Measurements from ENCODE around the gene PCYT2. TPM values are rescaled to one million over a fixed set of nuclear protein-coding genes. Genes with fewer than 3 reads are reported as not detected.

The PCYT2 gene
- total RNA-seq, 4 donors from 2014 or later, result 18.4 to 45.8 (median 34.4) TPM

DNA sequence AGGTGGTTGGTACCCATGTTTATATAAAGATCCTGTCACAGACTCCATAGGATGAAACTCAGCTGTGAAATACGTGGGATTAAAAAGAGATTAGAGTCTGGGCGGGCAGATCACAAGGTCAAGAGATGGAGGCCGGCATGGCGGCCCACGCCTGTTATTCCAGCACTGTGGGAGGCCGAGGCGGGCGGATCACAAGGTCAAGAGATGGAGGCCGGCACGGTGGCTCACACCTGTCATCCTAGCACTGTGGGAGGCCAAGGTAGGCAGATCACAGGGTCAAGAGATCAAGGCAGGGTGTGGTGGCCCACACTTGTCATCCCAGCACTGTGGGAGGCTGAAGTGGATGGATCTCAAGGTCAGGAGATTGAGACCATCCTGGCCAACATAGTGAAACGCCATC lies 15.8 kb downstream of the PCYT2 start:
- H3K4me3 ChIP-seq, result no peak overlapping the region
- 63 to 85% methylated on average over 4 to 11 of the region's 11 CpGs for WGBS, 2 donors (ENCODE audit: low coverage in 1 of 2)
- no peak overlapping the region for H3K27ac ChIP-seq
- ATAC-seq, result no peak
- H3K4me1 ChIP-seq, result peaks cover under 1 to 24% (median 7%) of the 10 kb centered on the region in 3 donors
- no peaks in the 10 kb centered on the region for H3K9me3 ChIP-seq
- H3K36me3 ChIP-seq, result peaks cover 0 to 68% of the 10 kb centered on the region in 2 donors
- no peaks in the 10 kb centered on the region for H3K27me3 ChIP-seq
- TF ChIP-seq, protein P1, sequence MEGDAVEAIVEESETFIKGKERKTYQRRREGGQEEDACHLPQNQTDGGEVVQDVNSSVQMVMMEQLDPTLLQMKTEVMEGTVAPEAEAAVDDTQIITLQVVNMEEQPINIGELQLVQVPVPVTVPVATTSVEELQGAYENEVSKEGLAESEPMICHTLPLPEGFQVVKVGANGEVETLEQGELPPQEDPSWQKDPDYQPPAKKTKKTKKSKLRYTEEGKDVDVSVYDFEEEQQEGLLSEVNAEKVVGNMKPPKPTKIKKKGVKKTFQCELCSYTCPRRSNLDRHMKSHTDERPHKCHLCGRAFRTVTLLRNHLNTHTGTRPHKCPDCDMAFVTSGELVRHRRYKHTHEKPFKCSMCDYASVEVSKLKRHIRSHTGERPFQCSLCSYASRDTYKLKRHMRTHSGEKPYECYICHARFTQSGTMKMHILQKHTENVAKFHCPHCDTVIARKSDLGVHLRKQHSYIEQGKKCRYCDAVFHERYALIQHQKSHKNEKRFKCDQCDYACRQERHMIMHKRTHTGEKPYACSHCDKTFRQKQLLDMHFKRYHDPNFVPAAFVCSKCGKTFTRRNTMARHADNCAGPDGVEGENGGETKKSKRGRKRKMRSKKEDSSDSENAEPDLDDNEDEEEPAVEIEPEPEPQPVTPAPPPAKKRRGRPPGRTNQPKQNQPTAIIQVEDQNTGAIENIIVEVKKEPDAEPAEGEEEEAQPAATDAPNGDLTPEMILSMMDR (IDR thresholded peaks at IDR 0.05), result no peak
- no peak for TF ChIP-seq EP300 (IDR thresholded peaks at IDR 0.05)
- TF ChIP-seq POLR2A (IDR thresholded peaks at IDR 0.05), result no peak
- no peak for TF ChIP-seq POLR2AphosphoS5 (IDR thresholded peaks at IDR 0.05)

DNA sequence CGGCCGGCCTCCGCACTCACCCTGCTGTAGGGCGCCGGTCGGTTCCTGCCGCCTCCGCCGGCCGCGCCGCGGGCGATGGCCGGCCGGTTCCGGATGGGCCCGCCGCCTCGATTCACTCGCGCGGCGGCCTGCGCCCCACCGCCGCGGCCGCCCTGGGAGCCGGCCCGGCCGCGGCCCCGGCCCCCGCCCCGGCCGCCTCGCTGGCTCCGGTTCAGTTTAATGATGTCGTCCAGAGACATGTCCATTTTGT lies 20.0 kb downstream of the PCYT2 start:
- ATAC-seq, result no peak
- Histone ChIP-seq H3K27ac (peak overlapping the region; percentile 44 to 96 (median 95)), H3K9me3 (no peaks in the 10 kb centered on the region), H3K27me3 (no peaks in the 10 kb centered on the region), H3K4me1 (peaks cover 2 to 41% (median 16%) of the 10 kb centered on the region in 3 donors), H3K36me3 (peaks cover 0 to 66% of the 10 kb centered on the region in 2 donors), H3K4me3 (peak overlapping the region; percentile 94 to 99)
- no peak for TF ChIP-seq POLR2AphosphoS5 (IDR thresholded peaks at IDR 0.05)
- TF ChIP-seq, protein P1 (IDR thresholded peaks at IDR 0.05), result no peak
- TF ChIP-seq EP300 (IDR thresholded peaks at IDR 0.05), result no peak
- no CpG with 5 or more reads among the region's 40 CpGs for WGBS, 2 donors (ENCODE audit: low coverage in 1 of 2)

- WGBS, 2 donors (ENCODE audit: low coverage in 1 of 2), result 0 to 25% methylated on average over 4 to 6 of the region's 69 CpGs
- H3K4me1 ChIP-seq, result peaks cover 2 to 41% (median 16%) of the 10 kb centered on the region in 3 donors
- no peaks in the 10 kb centered on the region for H3K27me3 ChIP-seq
- TF ChIP-seq EP300 (IDR thresholded peaks at IDR 0.05) (no peak), POLR2AphosphoS5 (IDR thresholded peaks at IDR 0.05) (no peak), POLR2A (IDR thresholded peaks at IDR 0.05) (no peak)
- TF ChIP-seq, protein P1 (IDR thresholded peaks at IDR 0.05), result no peak
- no peak for ATAC-seq
- peak overlapping the region; percentile 44 to 96 (median 95) for H3K27ac ChIP-seq
- no peaks in the 10 kb centered on the region for H3K9me3 ChIP-seq
- H3K36me3 ChIP-seq, result peaks cover 0 to 66% of the 10 kb centered on the region in 2 donors
- peak overlapping the region; percentile 94 to 99 for H3K4me3 ChIP-seq
These were observed 20.5 kb downstream of the PCYT2 start for GRCh38 chr17:81890447-81891302.

GRCh38 chr17:81889602-81890001 lies 21.6 kb downstream of the PCYT2 start:
- no peaks in the 10 kb centered on the region for H3K9me3 ChIP-seq
- H3K27me3 ChIP-seq, result no peaks in the 10 kb centered on the region
- ATAC-seq, result no peak
- WGBS, 2 donors (ENCODE audit: low coverage in 1 of 2), result 80 to 87% methylated on average over 8 to 9 of the region's 9 CpGs
- peaks cover 2 to 41% (median 16%) of the 10 kb centered on the region in 3 donors for H3K4me1 ChIP-seq
- H3K27ac ChIP-seq, result no peak overlapping the region
- peaks cover 0 to 66% of the 10 kb centered on the region in 2 donors for H3K36me3 ChIP-seq
- no peak overlapping the region for H3K4me3 ChIP-seq
- no peak for TF ChIP-seq EP300 (IDR thresholded peaks at IDR 0.05)
- no peak for TF ChIP-seq POLR2AphosphoS5 (IDR thresholded peaks at IDR 0.05)
- TF ChIP-seq, protein P1 (IDR thresholded peaks at IDR 0.05), result no peak
- TF ChIP-seq POLR2A (IDR thresholded peaks at IDR 0.05), result no peak
